Measurements from ENCODE around the gene RAB28. TPM values are rescaled to one million over a fixed set of nuclear protein-coding genes. Genes with fewer than 3 reads are reported as not detected.

The RAB28 gene
- total RNA-seq, 1 donor, result 12.3 TPM

- no peak for TF ChIP-seq CTCF (IDR thresholded peaks at IDR 0.05; ENCODE audit: extremely low read depth, low read depth, low read length)
- Histone ChIP-seq H3K79me2 (ENCODE audit: insufficient read depth, low read length) (no peaks in the 10 kb centered on the region), H3K4me2 (ENCODE audit: insufficient read depth, low read length) (no peak overlapping the region), H3K27me3 (ENCODE audit: insufficient read depth, low read length) (no peaks in the 10 kb centered on the region), H4K20me1 (ENCODE audit: insufficient read depth, low read length) (no peaks in the 10 kb centered on the region), H3K27ac (ENCODE audit: low read depth, low read length) (no peak overlapping the region), H3K9me3 (ENCODE audit: low read depth, low read length) (no peaks in the 10 kb centered on the region), H2AFZ (ENCODE audit: low read length) (no peak overlapping the region), H3K4me3 (ENCODE audit: insufficient read depth, low read length) (no peak overlapping the region), H3K36me3 (ENCODE audit: insufficient read depth, low read length) (no peaks in the 10 kb centered on the region), H3K4me1 (ENCODE audit: insufficient read depth, low read length) (no peaks in the 10 kb centered on the region)
- DNase-seq (ENCODE audit: insufficient read length, low spot score, missing footprints), result no peak
Measured at GRCh38 chr4:13498469-13498868, 14.3 kb upstream of the RAB28 start.

GRCh38 chr4:13496605-13497004 is 12.5 kb upstream of the RAB28 start:
- no peaks in the 10 kb centered on the region for H3K9me3 ChIP-seq (ENCODE audit: low read depth, low read length)
- H3K4me1 ChIP-seq (ENCODE audit: insufficient read depth, low read length), result no peaks in the 10 kb centered on the region

GRCh38 chr4:13495753-13496152 is 11.6 kb upstream of the RAB28 start:
- Histone ChIP-seq H4K20me1 (ENCODE audit: insufficient read depth, low read length) (no peaks in the 10 kb centered on the region), H3K79me2 (ENCODE audit: insufficient read depth, low read length) (no peaks in the 10 kb centered on the region), H2AFZ (ENCODE audit: low read length) (no peak overlapping the region), H3K9me3 (ENCODE audit: low read depth, low read length) (no peaks in the 10 kb centered on the region), H3K4me2 (ENCODE audit: insufficient read depth, low read length) (no peak overlapping the region), H3K4me3 (ENCODE audit: insufficient read depth, low read length) (no peak overlapping the region), H3K27me3 (ENCODE audit: insufficient read depth, low read length) (no peaks in the 10 kb centered on the region), H3K27ac (ENCODE audit: low read depth, low read length) (no peak overlapping the region), H3K36me3 (ENCODE audit: insufficient read depth, low read length) (no peaks in the 10 kb centered on the region), H3K4me1 (ENCODE audit: insufficient read depth, low read length) (no peaks in the 10 kb centered on the region)
- DNase-seq (ENCODE audit: insufficient read length, low spot score, missing footprints), result no peak
- TF ChIP-seq CTCF (IDR thresholded peaks at IDR 0.05; ENCODE audit: extremely low read depth, low read depth, low read length), result no peak

More at GRCh38 chr4:13496605-13497004, 12.5 kb upstream of the RAB28 start:
- no peak for TF ChIP-seq CTCF (IDR thresholded peaks at IDR 0.05; ENCODE audit: extremely low read depth, low read depth, low read length)
- no peak overlapping the region for H3K4me2 ChIP-seq (ENCODE audit: insufficient read depth, low read length)
- no peaks in the 10 kb centered on the region for H4K20me1 ChIP-seq (ENCODE audit: insufficient read depth, low read length)
- no peak overlapping the region for H3K4me3 ChIP-seq (ENCODE audit: insufficient read depth, low read length)
- H3K79me2 ChIP-seq (ENCODE audit: insufficient read depth, low read length), result no peaks in the 10 kb centered on the region
- H3K27me3 ChIP-seq (ENCODE audit: insufficient read depth, low read length), result no peaks in the 10 kb centered on the region
- no peak for DNase-seq (ENCODE audit: insufficient read length, low spot score, missing footprints)
- no peaks in the 10 kb centered on the region for H3K36me3 ChIP-seq (ENCODE audit: insufficient read depth, low read length)
- no peak overlapping the region for H3K27ac ChIP-seq (ENCODE audit: low read depth, low read length)
- no peak overlapping the region for H2AFZ ChIP-seq (ENCODE audit: low read length)

- TF ChIP-seq CTCF (IDR thresholded peaks at IDR 0.05; ENCODE audit: extremely low read depth, low read depth, low read length), result no peak
- no peak for DNase-seq (ENCODE audit: insufficient read length, low spot score, missing footprints)
- no peaks in the 10 kb centered on the region for H4K20me1 ChIP-seq (ENCODE audit: insufficient read depth, low read length)
- H3K9me3 ChIP-seq (ENCODE audit: low read depth, low read length), result no peaks in the 10 kb centered on the region
- no peak overlapping the region for H3K4me2 ChIP-seq (ENCODE audit: insufficient read depth, low read length)
- H3K27me3 ChIP-seq (ENCODE audit: insufficient read depth, low read length), result no peaks in the 10 kb centered on the region
- no peak overlapping the region for H3K4me3 ChIP-seq (ENCODE audit: insufficient read depth, low read length)
- no peaks in the 10 kb centered on the region for H3K4me1 ChIP-seq (ENCODE audit: insufficient read depth, low read length)
- no peak overlapping the region for H2AFZ ChIP-seq (ENCODE audit: low read length)
- H3K27ac ChIP-seq (ENCODE audit: low read depth, low read length), result no peak overlapping the region
- no peaks in the 10 kb centered on the region for H3K79me2 ChIP-seq (ENCODE audit: insufficient read depth, low read length)
- H3K36me3 ChIP-seq (ENCODE audit: insufficient read depth, low read length), result no peaks in the 10 kb centered on the region
Measured at GRCh38 chr4:13493793-13494192, 9.7 kb upstream of the RAB28 start.

All from osteoblast (primary cell).